RWPE2 (cell line): ENCODE measurements around the gene ZNF33B.

ENCODE experiments used
- ATAC-seq: fragments of 200-7000 bp; cut with Tn5 transposase; 3 replicates; pipeline ENCODE4 v1.9.1; 2021; ENCODE audit warnings: low read depth
- DNase-seq: peaks from one replicate; pipeline ENCODE4 v3.0.0-alpha.2; 2020; ENCODE audit warnings: low spot score
- H3K27ac ChIP-seq: fragments of 450-650 bp; 2 replicates; pipeline ENCODE4 v1.5.1; 2017; ENCODE audit warnings: mild to moderate bottlenecking; ENCODE audit not compliant: poor library complexity, severe bottlenecking
- H3K27me3 ChIP-seq: fragments of 250-450 bp; sonication (Bioruptor Pico); 2 replicates; pipeline ENCODE4 v1.5.1; 2021; ENCODE audit warnings: mild to moderate bottlenecking, moderate library complexity; ENCODE audit not compliant: insufficient read depth, poor library complexity, severe bottlenecking
- H3K36me3 ChIP-seq: fragments of 250-450 bp; sonication (Bioruptor Pico); 2 replicates; pipeline ENCODE4 v1.5.1; 2020; ENCODE audit warnings: low read depth, mild to moderate bottlenecking, moderate library complexity
- H3K4me1 ChIP-seq: fragments of 250-450 bp; sonication (Bioruptor Pico); 2 replicates; pipeline ENCODE4 v1.5.1; 2021; ENCODE audit warnings: mild to moderate bottlenecking, moderate library complexity; ENCODE audit not compliant: insufficient read depth, poor library complexity, severe bottlenecking
- H3K4me3 ChIP-seq: fragments of 250-450 bp; sonication (Bioruptor Pico); 2 replicates; pipeline ENCODE4 v1.5.1; 2021; ENCODE audit warnings: mild to moderate bottlenecking, moderate library complexity; ENCODE audit not compliant: severe bottlenecking
- H3K9me3 ChIP-seq: fragments of 250-450 bp; sonication (Bioruptor Pico); 2 replicates; pipeline ENCODE4 v1.5.1; 2021; ENCODE audit warnings: mild to moderate bottlenecking, moderate library complexity; ENCODE audit not compliant: severe bottlenecking
- TF ChIP-seq, protein P1 (sequence below): fragments of 450-650 bp; IDR thresholded peaks from one replicate; pipeline ENCODE4 v1.5.1; 2017; ENCODE audit warnings: mild to moderate bottlenecking, moderate library complexity; ENCODE audit not compliant: poor library complexity, severe bottlenecking

The ZNF33B gene

DNA sequence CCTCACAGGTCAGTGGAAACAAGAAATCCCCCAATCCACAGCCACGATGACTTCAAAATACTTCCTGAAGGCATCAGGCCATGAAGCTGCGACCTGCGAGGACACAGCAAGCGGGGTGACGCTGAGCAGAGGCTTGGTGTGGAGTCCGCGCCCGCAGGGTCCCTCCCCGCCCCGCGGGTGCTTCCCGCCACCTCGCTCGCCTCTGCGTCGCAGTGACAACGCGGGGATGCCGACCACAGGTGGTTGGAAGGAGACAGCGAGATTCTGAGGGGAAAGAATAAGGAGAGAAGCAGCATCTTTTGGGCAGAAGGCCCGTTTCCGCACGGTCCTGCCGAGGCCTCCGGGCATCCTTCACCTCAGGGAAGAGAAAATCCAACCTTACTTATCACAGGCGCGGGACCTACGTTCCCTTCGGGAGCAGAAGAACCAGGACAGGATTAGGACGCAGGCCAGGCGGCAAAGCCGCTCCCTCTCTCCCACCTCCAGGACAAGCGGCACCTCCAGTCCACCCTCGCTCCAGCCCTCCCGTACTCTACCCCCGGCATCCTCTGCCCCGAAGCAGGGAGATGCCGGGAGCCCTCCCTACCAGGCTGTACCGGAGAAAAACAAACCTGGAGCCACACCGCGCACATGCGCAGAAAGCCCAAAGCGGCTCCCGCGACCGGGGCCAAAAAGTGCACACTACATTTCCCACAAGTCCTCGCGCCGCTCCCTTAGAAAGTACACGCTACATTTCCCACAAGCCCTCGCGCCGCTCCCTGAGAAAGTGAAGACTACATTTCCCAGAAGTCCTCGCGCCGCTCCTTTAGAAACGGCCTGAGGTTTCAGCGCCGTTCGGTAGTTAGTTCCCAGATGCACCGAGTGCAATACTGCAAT lies 85.9 kb downstream of the ZNF33B start:
- peak overlapping the region; percentile 53 for H3K4me3 ChIP-seq
- peak; percentile 91 for ATAC-seq
- no peak overlapping the region for H3K27ac ChIP-seq

DNA sequence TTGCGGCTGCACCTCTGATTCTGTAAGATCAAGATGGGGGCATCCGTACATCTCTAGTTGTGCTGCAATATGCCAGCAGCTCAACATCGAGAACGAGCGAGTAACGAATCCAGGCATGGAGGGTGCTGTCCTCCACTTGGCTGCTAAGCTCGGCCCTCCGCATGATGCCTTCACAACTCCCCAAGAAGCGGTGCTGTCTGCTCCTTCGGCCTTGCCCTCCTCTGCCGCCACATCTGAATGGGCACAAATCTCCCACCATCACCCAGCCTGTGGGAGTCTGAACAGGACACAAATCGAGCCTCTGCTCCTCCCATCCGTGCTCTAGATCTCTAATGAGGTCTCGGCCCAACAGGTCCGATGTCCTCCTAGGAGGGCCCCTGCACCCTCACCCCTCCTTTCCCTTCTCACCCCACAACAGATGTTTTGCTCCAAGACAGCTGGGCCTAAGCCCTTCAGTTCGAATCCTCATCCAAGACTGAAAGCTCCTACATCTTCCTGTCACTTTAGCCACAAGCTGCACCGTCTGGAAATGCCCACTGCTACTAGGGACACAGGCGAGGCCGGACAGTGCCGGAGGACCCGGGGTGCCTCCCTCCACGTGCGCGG lies 86.7 kb downstream of the ZNF33B start:
- peaks cover 20% of the 10 kb centered on the region for H3K36me3 ChIP-seq
- no peaks in the 10 kb centered on the region for H3K27me3 ChIP-seq
- TF ChIP-seq, protein P1, sequence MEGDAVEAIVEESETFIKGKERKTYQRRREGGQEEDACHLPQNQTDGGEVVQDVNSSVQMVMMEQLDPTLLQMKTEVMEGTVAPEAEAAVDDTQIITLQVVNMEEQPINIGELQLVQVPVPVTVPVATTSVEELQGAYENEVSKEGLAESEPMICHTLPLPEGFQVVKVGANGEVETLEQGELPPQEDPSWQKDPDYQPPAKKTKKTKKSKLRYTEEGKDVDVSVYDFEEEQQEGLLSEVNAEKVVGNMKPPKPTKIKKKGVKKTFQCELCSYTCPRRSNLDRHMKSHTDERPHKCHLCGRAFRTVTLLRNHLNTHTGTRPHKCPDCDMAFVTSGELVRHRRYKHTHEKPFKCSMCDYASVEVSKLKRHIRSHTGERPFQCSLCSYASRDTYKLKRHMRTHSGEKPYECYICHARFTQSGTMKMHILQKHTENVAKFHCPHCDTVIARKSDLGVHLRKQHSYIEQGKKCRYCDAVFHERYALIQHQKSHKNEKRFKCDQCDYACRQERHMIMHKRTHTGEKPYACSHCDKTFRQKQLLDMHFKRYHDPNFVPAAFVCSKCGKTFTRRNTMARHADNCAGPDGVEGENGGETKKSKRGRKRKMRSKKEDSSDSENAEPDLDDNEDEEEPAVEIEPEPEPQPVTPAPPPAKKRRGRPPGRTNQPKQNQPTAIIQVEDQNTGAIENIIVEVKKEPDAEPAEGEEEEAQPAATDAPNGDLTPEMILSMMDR: no peak
- peak overlapping the region; percentile 53 for H3K4me3 ChIP-seq
- no peaks in the 10 kb centered on the region for H3K9me3 ChIP-seq
- DNase-seq: no peak
- no peaks in the 10 kb centered on the region for H3K4me1 ChIP-seq
- H3K27ac ChIP-seq: no peak overlapping the region
- ATAC-seq: peak; percentile 7; the same call in 2 of the 3 replicates

More for the DNA sequence above, 85.9 kb downstream of the ZNF33B start:
- Histone ChIP-seq H3K27me3 (no peaks in the 10 kb centered on the region), H3K4me1 (no peaks in the 10 kb centered on the region), H3K36me3 (peaks cover 20% of the 10 kb centered on the region), H3K9me3 (no peaks in the 10 kb centered on the region)
- TF ChIP-seq, protein P1: no peak
- peak; percentile 94 for DNase-seq

DNA sequence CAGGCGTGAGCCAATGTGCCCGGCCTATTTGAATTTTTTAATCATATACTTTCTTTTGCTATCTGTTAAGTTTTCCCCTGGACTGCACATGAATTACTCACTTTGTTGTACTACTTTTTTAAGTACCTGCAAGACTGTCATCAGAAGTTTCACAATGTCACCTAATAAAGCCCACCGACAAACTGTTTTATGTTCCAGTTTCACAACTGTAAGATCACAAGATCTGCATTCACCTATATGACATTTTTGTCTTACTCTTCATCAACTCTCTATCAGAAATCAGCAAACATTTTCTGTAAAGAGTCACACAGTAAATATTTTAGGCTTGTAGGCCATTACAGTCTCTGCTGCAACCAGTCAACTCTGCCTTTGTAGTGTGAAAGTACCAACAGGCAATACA lies 88.5 kb downstream of the ZNF33B start:
- H3K4me1 ChIP-seq: no peaks in the 10 kb centered on the region
- H3K9me3 ChIP-seq: no peaks in the 10 kb centered on the region
- no peak overlapping the region for H3K27ac ChIP-seq
- no peak for ATAC-seq
- no peak overlapping the region for H3K4me3 ChIP-seq
- no peak for DNase-seq
- TF ChIP-seq, protein P1: no peak
- no peaks in the 10 kb centered on the region for H3K27me3 ChIP-seq
- peaks cover 20% of the 10 kb centered on the region for H3K36me3 ChIP-seq

DNA sequence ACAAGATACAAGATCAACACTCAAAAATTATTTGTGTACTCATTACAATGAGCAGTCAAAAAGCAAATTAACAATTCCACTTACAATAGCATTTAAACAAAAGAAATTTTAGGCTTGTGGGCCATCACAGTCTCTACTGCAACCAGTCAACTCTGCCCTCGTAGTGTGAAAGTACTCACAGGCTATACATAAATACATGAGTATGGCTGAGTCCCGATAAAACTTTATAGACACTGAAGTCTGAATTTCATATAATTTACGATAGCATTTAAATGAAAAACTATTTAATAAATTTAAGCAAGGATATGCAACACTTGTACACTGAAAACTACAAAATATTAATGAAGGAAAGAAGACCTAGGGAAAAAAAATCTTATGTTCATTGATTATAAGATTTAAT lies 90.1 kb downstream of the ZNF33B start:
- TF ChIP-seq, protein P1: no peak

More for the DNA sequence above, 90.1 kb downstream of the ZNF33B start:
- Histone ChIP-seq H3K36me3 (peaks cover 20% of the 10 kb centered on the region), H3K27ac (no peak overlapping the region), H3K9me3 (no peaks in the 10 kb centered on the region), H3K27me3 (no peaks in the 10 kb centered on the region), H3K4me3 (no peak overlapping the region), H3K4me1 (no peaks in the 10 kb centered on the region)
- DNase-seq: no peak
- no peak for ATAC-seq
